B cell (primary cell): ENCODE results near the gene NTN3.

ENCODE experiments used
- EZH2 ChIP-seq: IDR thresholded peaks from 2 replicates; pipeline ENCODE4 v1.6.1; 2012; ENCODE audit warnings: borderline replicate concordance, low read depth, mild to moderate bottlenecking, moderate library complexity, low read length; ENCODE audit not compliant: insufficient read depth, poor library complexity, severe bottlenecking
- TF ChIP-seq, protein P1 (sequence below): fragments of 200-600 bp; IDR thresholded peaks from one replicate; pipeline ENCODE4 v1.8.0; 2022; ENCODE audit warnings: antibody characterized with exemption, mild to moderate bottlenecking

GRCh38 chr16:2505695-2506094, 34.6 kb downstream of the NTN3 start:
- TF ChIP-seq, protein P1, sequence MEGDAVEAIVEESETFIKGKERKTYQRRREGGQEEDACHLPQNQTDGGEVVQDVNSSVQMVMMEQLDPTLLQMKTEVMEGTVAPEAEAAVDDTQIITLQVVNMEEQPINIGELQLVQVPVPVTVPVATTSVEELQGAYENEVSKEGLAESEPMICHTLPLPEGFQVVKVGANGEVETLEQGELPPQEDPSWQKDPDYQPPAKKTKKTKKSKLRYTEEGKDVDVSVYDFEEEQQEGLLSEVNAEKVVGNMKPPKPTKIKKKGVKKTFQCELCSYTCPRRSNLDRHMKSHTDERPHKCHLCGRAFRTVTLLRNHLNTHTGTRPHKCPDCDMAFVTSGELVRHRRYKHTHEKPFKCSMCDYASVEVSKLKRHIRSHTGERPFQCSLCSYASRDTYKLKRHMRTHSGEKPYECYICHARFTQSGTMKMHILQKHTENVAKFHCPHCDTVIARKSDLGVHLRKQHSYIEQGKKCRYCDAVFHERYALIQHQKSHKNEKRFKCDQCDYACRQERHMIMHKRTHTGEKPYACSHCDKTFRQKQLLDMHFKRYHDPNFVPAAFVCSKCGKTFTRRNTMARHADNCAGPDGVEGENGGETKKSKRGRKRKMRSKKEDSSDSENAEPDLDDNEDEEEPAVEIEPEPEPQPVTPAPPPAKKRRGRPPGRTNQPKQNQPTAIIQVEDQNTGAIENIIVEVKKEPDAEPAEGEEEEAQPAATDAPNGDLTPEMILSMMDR = no peak
- no peak for TF ChIP-seq EZH2
